ENCODE measurements around the gene CBY3.

DNA sequence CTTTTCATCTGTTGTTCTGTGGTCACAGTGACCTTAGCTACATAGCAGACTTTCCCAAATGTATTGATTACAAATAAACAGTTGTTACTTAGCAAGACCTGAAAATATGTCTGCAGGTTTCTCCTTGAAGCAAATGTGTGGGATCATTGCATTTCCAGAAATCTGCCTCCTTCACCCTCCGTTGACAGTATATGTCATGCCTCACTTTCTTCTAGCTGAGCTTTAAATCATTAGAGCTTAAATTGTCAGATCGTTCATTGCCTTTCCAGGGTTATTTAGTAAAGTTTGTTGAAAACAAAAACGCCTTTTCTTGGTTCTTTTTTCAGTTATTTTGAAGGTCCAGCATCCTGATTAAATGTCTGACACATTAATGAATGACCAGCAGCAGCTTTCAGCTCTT is 49.5 kb upstream of the CBY3 start:
- TF ChIP-seq, protein P1, sequence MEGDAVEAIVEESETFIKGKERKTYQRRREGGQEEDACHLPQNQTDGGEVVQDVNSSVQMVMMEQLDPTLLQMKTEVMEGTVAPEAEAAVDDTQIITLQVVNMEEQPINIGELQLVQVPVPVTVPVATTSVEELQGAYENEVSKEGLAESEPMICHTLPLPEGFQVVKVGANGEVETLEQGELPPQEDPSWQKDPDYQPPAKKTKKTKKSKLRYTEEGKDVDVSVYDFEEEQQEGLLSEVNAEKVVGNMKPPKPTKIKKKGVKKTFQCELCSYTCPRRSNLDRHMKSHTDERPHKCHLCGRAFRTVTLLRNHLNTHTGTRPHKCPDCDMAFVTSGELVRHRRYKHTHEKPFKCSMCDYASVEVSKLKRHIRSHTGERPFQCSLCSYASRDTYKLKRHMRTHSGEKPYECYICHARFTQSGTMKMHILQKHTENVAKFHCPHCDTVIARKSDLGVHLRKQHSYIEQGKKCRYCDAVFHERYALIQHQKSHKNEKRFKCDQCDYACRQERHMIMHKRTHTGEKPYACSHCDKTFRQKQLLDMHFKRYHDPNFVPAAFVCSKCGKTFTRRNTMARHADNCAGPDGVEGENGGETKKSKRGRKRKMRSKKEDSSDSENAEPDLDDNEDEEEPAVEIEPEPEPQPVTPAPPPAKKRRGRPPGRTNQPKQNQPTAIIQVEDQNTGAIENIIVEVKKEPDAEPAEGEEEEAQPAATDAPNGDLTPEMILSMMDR (IDR thresholded peaks at IDR 0.05; ENCODE audit: insufficient read depth, low read length), result no peak
- TF ChIP-seq, protein P2, sequence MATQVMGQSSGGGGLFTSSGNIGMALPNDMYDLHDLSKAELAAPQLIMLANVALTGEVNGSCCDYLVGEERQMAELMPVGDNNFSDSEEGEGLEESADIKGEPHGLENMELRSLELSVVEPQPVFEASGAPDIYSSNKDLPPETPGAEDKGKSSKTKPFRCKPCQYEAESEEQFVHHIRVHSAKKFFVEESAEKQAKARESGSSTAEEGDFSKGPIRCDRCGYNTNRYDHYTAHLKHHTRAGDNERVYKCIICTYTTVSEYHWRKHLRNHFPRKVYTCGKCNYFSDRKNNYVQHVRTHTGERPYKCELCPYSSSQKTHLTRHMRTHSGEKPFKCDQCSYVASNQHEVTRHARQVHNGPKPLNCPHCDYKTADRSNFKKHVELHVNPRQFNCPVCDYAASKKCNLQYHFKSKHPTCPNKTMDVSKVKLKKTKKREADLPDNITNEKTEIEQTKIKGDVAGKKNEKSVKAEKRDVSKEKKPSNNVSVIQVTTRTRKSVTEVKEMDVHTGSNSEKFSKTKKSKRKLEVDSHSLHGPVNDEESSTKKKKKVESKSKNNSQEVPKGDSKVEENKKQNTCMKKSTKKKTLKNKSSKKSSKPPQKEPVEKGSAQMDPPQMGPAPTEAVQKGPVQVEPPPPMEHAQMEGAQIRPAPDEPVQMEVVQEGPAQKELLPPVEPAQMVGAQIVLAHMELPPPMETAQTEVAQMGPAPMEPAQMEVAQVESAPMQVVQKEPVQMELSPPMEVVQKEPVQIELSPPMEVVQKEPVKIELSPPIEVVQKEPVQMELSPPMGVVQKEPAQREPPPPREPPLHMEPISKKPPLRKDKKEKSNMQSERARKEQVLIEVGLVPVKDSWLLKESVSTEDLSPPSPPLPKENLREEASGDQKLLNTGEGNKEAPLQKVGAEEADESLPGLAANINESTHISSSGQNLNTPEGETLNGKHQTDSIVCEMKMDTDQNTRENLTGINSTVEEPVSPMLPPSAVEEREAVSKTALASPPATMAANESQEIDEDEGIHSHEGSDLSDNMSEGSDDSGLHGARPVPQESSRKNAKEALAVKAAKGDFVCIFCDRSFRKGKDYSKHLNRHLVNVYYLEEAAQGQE (IDR thresholded peaks at IDR 0.05; ENCODE audit: insufficient replicate concordance, low read depth), result no peak

Data from HL-60 (cell line).